HG02943 (cell line): ENCODE measurements around the gene LMAN1L.
A peak's percentile ranks its signal among the peaks of the same experiment; 100 is the strongest.
"Not testable (repeated sequence)": the region's sequence is repeated elsewhere in the genome, so short reads cannot be mapped to it uniquely, and the experiment has no call there.

Experiments
- ATAC-seq: cut with Tn5 transposase; IDR thresholded peaks from one replicate; pipeline ENCODE4 v1.9.1; 2021; ENCODE audit warnings: mild to moderate bottlenecking, low read depth, moderate library complexity; ENCODE audit not compliant: unreplicated experiment

Gene LMAN1L

DNA sequence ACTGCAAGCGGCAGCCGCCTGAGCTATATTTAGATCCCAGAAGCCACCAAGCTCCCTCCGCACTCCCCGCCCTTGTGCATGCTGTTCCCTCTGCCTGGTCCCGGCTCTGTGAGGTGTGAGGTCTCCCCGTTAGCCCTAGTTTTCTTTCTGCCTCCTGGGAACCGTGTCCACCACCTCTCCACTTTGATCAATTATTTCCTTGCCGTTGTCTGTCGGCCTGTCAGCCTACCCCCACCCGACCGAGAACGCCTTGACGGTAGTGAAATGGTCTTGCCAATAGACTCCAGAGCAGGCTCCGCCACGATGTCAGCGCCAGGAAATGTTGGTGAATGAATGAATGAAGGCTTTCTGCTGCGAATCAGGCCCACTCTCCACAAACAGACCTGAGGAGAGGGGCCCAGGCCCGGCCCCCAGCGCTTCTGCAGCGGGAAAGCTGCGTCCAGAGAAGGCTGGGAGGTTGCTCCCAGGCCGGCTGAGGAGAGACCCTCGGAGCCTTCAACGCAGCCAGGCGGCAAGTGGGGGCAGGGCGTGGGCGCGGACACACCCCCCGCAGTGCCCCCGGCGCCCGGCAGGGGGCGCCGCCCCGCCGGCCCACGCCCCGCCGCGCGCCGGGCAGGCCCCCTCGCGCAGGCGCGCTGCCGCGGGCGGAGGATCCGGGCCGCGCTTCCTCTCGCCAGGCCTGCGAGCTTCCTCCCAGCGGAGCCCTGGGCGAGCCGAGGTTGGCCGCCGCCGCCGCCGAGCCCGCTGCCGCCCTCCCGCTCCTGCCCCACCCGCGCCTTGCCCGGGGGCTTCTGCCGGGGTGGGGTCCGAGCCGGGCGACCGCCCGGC is 31.0 kb upstream of the LMAN1L start, which contains the start of gene CSK:
CSK (plus strand) TSS at position 650 of the 828 bp plus-strand sequence. CDS start 16,218 bp downstream, outside the sequence.
- ATAC-seq = peak; percentile 28

DNA sequence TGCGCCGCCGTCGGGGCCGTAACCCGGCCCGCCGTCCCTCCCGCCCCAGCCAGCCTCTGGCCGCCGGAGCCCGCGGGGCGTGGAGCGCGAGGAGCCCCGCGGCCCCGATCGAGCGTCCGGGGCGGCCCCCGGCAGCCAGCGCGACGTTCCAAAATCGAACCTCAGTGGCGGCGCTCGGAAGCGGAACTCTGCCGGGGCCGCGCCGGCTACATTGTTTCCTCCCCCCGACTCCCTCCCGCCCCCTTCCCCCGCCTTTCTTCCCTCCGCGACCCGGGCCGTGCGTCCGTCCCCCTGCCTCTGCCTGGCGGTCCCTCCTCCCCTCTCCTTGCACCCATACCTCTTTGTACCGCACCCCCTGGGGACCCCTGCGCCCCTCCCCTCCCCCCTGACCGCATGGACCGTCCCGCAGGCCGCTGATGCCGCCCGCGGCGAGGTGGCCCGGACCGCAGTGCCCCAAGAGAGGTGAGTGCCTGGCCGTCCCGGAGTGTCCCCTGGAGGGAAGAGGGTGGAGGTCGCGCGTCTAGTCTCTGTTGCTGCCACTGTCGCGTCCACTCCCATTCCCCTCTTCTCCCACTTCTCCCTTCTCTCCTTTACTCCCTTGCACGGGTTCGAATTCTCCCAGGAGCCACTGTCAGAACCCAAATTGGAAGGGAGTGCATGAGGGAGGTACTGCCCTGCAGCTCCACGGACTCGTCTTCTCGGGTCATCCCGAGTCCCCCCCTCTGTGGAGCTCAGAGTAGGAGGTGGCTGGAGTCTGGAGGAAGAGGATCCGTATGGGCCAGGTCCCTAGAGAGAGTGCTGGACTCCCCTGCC is 30.2 kb upstream of the LMAN1L start:
- ATAC-seq = no peak

- no peak for ATAC-seq
These were observed 29.4 kb upstream of the LMAN1L start for GRCh38 chr15:74783072-74783807.

- no peak for ATAC-seq
These were observed 28.8 kb upstream of the LMAN1L start for GRCh38 chr15:74783808-74784175.

DNA sequence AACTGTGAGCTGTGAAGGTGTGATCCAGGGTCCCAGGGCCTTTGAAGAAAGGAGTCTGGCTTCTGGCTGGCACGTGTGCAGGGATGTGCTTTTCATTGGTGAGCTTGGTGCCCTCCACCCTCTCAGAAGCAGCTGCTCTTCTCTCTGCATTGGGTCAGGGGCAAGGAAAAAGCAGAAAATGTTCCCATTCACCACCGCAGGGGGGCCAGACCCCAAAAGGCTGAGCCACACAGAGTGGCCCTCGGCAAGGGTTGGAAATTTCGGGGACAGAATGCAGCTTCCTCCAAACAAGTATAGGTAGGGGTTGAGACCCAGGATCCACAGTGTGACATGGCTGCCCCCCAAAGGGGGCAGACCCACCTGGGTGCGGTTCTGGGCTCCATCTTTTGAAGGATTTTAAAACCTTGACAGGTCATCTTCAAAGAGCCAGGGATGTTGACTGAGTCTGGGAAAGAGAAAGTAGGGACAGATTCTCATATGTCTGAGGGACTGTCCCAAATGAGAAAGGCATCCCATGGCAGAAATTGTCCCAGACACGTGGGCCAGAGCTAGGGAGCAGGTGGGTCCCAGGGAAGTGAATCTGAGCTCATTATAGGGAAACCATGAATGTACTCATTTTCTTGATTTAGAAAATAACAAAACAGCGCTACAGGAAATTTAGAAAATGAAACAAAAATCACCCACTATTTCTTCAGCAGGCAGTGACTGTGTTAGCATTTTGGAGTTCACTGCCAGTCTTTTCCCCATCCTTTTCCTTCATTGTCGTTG is 28.0 kb upstream of the LMAN1L start:
- no peak for ATAC-seq

- no peak for ATAC-seq
These were observed 27.2 kb upstream of the LMAN1L start for GRCh38 chr15:74785194-74786032.

DNA sequence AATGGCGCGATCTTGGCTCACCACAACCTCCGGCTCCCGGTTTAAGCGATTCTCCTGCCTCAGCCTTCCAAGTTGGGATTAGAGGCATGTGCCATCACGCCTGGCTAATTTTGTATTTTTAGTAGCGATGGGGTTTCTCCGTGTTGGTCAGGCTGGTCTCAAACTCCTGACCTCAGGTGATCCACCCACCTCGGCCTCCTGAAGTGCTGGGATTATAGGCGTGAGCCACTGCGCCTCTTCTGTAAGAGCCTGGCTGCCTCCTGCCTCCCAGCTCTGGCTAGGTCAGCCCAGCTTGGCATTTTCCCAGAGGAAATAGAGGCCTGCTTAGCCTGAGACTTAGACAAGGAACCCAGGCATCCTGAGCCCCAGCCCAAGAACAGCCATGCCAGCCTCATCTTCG is 26.6 kb upstream of the LMAN1L start:
- ATAC-seq = not testable (repeated sequence)

DNA sequence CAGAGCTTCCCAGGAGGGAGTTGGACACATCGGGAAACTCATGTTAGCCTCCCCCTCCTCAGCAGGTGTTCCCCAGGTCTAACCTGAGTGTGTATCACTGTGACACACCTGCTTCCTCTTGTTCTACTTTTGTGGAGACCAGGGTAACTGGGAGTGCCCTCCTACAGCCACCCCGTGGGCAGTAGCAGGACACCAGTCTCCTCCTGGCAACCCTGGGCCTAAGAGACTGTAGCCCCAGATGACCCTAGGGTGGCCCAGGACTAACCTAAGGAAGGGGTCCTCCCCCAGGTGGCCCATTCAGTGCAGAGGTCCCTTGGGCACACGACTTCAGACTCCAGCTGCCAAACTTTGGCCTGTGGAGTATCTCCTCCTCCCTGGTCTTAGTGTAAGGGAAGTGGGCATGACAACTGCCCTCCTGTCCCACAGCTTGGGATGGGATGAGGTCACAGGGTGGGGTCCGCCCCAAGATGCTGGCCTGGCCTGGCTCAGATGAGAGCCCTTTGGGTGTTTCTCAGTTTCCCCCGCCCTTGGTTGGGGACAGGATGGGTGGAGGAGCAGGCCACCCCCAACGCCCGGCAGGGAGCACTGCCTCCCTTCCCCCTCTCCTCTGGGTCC is 26.0 kb upstream of the LMAN1L start:
- ATAC-seq = no peak

- ATAC-seq = peak; percentile 39
These were observed 25.2 kb upstream of the LMAN1L start for GRCh38 chr15:74787251-74788041.

- no peak for ATAC-seq
These were observed 24.5 kb upstream of the LMAN1L start for GRCh38 chr15:74788042-74788682.

GRCh38 chr15:74788683-74789151 is 23.9 kb upstream of the LMAN1L start:
- ATAC-seq = peak; percentile 30

DNA sequence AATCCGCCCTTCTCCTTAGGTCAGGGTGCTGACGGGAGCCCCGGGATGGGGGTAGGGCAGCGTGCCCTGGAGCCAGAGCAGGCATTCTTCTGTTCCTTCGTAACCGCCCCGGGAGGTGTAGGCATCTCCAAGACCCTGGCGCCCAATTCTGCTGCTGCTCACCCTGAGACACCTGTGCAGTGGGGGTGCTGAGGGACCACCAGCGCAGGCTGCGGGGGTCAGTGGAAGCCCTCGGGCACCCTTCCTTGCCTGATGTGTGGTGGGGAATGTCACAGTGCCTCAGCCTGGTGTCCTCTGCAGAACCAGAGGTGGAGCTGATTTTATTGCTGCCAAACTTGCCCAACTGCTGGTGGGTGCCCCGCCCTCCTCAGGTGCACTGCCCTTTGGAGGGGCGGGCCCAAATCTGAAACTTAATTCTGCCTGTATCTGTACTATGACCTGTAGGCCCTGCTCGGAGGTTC is 23.4 kb upstream of the LMAN1L start:
- no peak for ATAC-seq

DNA sequence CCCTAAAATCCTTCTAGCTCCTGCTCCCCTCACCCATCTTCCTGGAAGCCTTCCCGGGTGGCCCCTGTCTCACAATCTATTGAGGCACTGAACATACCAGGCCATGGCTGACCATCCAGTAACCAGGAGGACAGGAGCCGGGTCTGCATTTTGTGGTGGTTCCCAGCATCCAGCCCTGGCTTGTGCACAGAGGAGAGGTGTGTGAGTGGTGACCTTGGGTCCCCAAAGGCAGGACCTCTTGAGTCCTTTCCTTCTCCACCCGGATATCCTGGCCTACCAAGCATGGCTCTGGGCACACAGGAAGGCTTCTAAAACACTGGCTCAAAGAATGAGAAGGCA is 22.9 kb upstream of the LMAN1L start:
- ATAC-seq = no peak

DNA sequence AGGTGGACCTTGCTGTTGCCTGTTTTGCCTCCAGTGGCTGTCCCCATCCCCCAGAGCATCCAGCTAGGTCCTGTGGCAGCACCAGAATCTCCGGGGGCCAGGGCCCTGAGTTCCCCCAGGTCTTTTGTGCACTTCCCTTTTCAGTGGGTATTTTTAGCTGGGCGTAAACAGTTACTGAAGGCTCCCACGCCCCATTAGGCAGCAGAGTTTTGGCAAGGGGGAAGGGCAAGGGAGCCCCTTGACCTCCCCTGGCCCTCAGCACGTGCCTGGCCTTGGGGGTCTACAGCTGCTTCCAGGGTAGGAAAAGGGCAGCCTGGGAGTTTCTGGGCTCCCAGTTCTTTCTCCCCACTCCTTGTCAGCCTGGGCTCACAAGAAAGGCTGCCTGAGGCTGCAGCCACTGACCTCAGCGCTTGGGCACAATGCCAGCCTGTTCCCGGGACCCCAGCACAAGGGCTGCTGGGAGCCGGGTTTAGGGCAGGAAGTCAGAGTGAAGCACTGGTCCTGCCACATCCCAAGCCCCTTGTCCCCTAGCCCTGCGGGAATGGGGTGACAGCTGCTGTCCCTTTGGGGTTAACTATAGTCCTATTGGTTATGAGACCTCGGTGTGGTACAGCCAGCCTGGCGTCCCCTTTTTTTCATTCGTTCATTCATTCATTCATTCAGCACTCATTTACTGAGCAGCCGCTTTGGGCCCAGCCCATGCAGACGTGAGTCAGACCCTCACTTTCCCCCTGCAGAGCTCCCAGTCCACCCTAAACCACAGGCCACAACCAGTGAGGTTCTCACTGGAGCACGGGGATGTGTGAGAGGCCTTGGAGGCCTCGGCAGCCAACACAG is 22.3 kb upstream of the LMAN1L start:
- no peak for ATAC-seq

- no peak for ATAC-seq
These were observed 21.6 kb upstream of the LMAN1L start for GRCh38 chr15:74791007-74791406.

GRCh38 chr15:74791667-74792066 is 21.0 kb upstream of the LMAN1L start:
- no peak for ATAC-seq
